GM12801 (cell line): Measurements from ENCODE around the gene ZNF189.
"Not testable (repeated sequence)": the region's sequence is repeated elsewhere in the genome, so short reads cannot be mapped to it uniquely, and the experiment has no call there.

Experiments
- TF ChIP-seq, protein P1 (sequence below): IDR thresholded peaks from one replicate; pipeline ENCODE4 v1.5.1; 2011; ENCODE audit warnings: control low read depth; ENCODE audit not compliant: insufficient read length; ENCODE audit errors: extremely low read depth

The ZNF189 gene

DNA sequence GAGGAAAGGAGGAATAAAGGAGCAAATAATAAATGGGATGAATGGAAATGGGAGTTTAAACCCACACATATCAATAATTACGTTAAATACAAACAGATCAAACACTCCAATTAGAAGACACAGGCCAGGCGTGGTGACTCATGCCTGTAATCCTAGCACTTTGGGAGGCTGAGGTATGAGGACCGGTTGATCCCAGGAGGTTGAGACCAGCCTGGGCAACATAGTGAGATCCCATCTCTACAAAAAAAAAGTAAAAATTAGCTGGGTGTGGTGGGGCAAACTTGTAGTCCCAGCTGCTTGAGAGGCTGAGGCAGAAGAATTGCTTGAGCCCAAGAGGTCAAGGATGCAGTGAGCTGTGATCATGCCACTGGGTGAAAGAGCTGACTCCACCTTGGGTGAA lies 17.5 kb upstream of the ZNF189 start:
- TF ChIP-seq, protein P1, sequence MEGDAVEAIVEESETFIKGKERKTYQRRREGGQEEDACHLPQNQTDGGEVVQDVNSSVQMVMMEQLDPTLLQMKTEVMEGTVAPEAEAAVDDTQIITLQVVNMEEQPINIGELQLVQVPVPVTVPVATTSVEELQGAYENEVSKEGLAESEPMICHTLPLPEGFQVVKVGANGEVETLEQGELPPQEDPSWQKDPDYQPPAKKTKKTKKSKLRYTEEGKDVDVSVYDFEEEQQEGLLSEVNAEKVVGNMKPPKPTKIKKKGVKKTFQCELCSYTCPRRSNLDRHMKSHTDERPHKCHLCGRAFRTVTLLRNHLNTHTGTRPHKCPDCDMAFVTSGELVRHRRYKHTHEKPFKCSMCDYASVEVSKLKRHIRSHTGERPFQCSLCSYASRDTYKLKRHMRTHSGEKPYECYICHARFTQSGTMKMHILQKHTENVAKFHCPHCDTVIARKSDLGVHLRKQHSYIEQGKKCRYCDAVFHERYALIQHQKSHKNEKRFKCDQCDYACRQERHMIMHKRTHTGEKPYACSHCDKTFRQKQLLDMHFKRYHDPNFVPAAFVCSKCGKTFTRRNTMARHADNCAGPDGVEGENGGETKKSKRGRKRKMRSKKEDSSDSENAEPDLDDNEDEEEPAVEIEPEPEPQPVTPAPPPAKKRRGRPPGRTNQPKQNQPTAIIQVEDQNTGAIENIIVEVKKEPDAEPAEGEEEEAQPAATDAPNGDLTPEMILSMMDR = no peak

DNA sequence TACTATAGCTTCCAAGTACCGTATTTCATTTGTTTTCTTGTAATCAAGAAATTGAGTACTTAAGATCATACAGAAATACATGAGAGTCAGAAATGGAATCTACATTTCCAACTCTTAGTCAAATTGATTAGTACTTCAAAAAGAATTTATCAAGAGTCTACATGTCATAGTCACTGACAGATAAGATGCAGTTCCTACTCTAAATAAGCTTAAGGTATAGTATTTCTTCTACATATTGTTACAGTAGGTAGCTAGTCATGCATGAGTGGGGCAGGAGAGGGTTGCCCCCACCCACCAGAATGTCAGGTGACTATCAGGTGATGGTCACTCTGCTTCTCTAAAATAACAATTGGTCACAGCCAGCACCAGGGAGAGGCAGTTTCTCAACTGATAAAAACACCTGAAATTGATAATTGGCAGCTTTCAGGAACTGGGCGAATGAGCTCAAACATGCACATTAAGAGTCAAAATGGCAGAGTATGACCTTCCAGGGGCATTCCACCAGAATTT lies 16.8 kb upstream of the ZNF189 start:
- TF ChIP-seq, protein P1 = no peak

DNA sequence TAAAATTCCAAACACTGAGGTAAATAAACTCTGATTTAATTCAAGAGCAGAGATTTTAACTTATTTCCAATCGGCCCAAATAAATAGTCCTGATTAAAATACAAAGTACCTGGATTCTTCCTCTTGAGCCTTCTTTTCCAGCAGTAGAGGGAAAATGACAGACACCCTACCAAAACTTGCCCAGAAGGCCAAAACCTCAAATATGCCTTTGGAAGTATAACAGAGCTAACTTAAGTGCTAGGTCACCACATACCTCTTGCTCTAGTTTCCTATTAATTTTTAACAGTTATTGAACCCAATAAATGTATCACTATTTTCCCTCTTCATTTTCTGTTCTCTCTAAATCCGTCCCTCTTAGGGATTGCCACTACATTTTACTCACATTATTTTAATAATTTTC lies 15.3 kb upstream of the ZNF189 start:
- TF ChIP-seq, protein P1 = no peak

DNA sequence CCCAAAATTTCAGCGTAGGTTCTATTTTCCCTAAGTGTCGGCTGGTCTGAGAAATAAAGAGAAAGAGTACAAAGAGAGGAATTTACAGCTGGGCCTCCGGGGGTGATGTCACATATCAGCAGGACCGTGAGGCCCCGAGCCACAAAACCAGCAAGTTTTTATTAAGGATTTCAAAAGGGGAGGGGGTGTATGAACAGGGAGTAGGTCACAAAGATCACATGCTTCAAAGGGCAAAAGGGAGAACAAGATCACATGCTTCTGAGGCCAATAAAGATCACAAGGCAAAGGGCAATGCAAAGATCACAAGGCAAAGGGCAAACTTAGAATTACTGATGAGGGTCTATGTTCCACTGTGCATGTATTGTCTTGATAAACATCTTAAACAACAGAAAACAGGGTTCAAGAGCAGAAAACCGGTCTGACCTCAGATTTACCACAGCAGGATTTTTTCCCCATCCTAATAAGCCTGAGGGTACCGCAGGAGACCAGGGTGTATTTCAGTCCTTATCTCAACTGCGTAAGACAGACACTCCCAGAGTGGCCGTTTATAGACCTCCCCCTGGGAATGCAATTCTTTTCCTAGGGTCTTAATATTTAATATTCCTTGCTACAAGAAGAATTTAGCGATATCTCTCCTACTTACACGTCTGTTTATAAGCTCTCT lies 13.6 kb upstream of the ZNF189 start, which contains the start of gene BAAT:
Gene BAAT, minus strand, starts transcription at position 134 of the 664 bp plus-strand sequence. CDS start 13,602 bp downstream, outside the sequence.
- TF ChIP-seq, protein P1 = not testable (repeated sequence)

DNA sequence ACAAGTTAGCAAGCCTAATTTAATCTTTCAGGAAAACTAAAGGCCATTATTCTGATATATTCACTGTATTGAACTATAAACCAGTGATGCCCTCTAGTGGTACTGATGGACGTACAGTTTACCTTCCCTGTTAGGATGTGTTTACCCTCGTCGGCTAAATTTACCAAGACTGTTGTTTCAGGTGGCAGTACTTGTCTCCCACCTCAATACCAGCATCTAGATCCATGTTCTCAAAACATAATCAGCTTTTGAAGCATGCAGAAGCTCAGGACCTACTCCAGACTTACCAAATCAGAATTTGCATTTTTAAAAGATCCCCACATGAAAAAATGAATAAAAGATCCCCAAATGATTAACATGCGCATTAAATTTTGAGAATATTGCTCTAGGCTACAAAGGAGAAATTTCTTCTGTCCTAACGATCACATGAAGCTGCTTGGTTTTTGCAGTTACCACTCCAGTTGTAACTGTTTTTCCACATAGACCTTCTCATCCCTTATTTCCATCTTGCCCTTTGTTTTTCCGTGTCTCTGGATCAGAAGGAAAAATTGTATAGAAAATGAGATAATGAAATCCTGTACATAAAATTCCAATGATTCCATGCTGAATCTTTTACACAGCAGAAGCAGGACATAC lies 10.7 kb upstream of the ZNF189 start:
- TF ChIP-seq, protein P1 = no peak

DNA sequence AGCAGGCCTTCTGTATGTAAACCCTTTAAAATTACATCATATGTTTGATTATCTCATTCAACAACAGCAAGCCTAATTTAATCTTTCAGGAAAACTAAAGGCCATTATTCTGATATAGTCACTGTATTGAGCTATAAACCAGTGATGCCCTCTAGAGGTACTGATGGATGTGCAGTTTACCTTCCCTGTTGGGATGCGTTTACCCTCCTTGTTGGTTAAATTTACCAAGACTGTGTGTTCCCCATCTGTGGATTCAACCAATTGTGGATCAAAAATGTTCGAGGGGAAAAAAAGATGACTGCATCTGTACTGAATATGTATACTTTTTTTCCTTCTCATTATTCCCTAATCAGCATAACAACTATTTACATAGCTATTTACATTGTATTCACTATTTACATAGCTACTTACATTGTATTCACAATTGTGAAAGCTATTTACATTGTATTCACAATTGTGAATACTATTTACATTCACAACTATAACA lies 10.1 kb upstream of the ZNF189 start:
- TF ChIP-seq, protein P1 = no peak

DNA sequence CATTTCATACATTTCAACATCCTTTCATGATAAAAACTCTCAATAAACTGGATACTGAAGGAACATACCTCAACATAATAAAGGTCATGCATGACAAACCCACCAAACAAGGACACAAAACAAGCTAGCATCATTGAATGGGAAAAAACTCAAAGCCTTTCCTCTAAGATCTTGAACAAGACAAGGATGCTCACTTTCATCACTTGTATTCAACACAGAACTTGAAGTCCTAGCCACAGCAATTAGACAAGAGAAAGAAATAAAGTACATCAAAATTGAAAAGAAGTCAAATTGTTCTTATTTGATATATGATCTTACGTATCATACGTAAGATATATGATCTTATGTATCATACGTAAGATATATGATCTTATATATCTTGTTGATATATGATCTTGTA lies 5.5 kb upstream of the ZNF189 start:
- TF ChIP-seq, protein P1 = no peak
